ENCODE data around the gene CTRB2.

GRCh38 chr16:75239542-75240122 is 32.7 kb upstream of the CTRB2 start:
- TF ChIP-seq, protein P1, sequence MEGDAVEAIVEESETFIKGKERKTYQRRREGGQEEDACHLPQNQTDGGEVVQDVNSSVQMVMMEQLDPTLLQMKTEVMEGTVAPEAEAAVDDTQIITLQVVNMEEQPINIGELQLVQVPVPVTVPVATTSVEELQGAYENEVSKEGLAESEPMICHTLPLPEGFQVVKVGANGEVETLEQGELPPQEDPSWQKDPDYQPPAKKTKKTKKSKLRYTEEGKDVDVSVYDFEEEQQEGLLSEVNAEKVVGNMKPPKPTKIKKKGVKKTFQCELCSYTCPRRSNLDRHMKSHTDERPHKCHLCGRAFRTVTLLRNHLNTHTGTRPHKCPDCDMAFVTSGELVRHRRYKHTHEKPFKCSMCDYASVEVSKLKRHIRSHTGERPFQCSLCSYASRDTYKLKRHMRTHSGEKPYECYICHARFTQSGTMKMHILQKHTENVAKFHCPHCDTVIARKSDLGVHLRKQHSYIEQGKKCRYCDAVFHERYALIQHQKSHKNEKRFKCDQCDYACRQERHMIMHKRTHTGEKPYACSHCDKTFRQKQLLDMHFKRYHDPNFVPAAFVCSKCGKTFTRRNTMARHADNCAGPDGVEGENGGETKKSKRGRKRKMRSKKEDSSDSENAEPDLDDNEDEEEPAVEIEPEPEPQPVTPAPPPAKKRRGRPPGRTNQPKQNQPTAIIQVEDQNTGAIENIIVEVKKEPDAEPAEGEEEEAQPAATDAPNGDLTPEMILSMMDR (IDR thresholded peaks at IDR 0.05) = no peak
- TF ChIP-seq POLR2A (IDR thresholded peaks at IDR 0.05) = no peak

Measured in breast epithelium (tissue), 3 donors.